H1 (cell line): ENCODE results near the gene EEPD1. TPM values are rescaled to one million over a fixed set of nuclear protein-coding genes. Genes with fewer than 3 reads are reported as not detected.

Source experiments
- CTCF ChIA-PET: fragments of 300-600 bp; sonication (Branson Sonifier 250); formaldehyde crosslinking; loops from one replicate; lab custom pipeline; 2021; ENCODE audit not compliant: partially characterized antibody; lab: Charles Lee
- POLR2A ChIA-PET: fragments of 300-600 bp; sonication (Branson Sonifier 250); formaldehyde crosslinking; loops from one replicate; lab custom pipeline; 2021; ENCODE audit warnings: inconsistent platforms; ENCODE audit not compliant: partially characterized antibody; lab: Charles Lee
- DNase-seq, 2 experiments: peaks; one replicate each; pipeline versions ENCODE4 v3.0.0 to v3.0.0-alpha.2; 2010 to 2022; ENCODE audit warnings: low spot score in 2 of 2, low read depth in 1 of 2, mixed read lengths in 1 of 2
- FAIRE-seq: peaks from 2 replicates; lab custom pipeline; 2011; peaks lifted over from hg19 to GRCh38; lab: Jason Lieb, UNC
- H2AFZ ChIP-seq: 2 replicates; pipeline ENCODE4 v1.8.1; 2012; ENCODE audit warnings: low read length, inconsistent platforms
- H2AK5ac ChIP-seq: 2 replicates; pipeline ENCODE4 v1.6.1; 2013; ENCODE audit warnings: low read depth, low read length
- H2BK120ac ChIP-seq: replicated peaks from 2 replicates; pipeline ENCODE3; 2013; ENCODE audit warnings: low read depth, low read length, inconsistent platforms
- H2BK12ac ChIP-seq: 2 replicates; pipeline ENCODE4 v1.6.1; 2013; ENCODE audit warnings: low read depth, low read length
- H2BK15ac ChIP-seq: 2 replicates; pipeline ENCODE4 v1.6.1; 2013; ENCODE audit warnings: low read length
- H2BK20ac ChIP-seq: 2 replicates; pipeline ENCODE4 v1.6.1; 2013; ENCODE audit warnings: low read length
- H2BK5ac ChIP-seq: 2 replicates; pipeline ENCODE4 v1.6.1; 2013; ENCODE audit warnings: low read depth, low read length
- H3K14ac ChIP-seq: 2 replicates; pipeline ENCODE4 v1.6.1; 2013; ENCODE audit warnings: inconsistent platforms; ENCODE audit not compliant: insufficient read length
- H3K18ac ChIP-seq: 2 replicates; pipeline ENCODE4 v1.6.1; 2013; ENCODE audit warnings: low read length; ENCODE audit errors: extremely low read depth
- H3K23ac ChIP-seq: 2 replicates; pipeline ENCODE4 v1.6.1; 2013; ENCODE audit warnings: inconsistent platforms; ENCODE audit not compliant: insufficient read length
- H3K23me2 ChIP-seq: 2 replicates; pipeline ENCODE4 v1.6.1; 2013; ENCODE audit warnings: low read depth, low read length
- H3K27ac ChIP-seq: 2 replicates; pipeline ENCODE4 v1.6.1; 2011; ENCODE audit warnings: low read depth, low read length, inconsistent platforms
- H3K27me3 ChIP-seq, 4 experiments: replicated peaks in 1 of 4; 1 replicate in 1 of 4; 2 replicates in 3 of 4; pipeline versions ENCODE4 v1.6.1 to v1.8.1; 2011 to 2013; ENCODE audit warnings: low read length in 3 of 4, mild to moderate bottlenecking in 3 of 4, inconsistent platforms in 2 of 4, mixed read lengths in 2 of 4, moderate library complexity in 1 of 4; ENCODE audit not compliant: control insufficient read depth in 3 of 4, insufficient read depth in 3 of 4; ENCODE audit errors: extremely low read depth in 1 of 4
- H3K36me3 ChIP-seq, 4 experiments: 2 replicates each; pipeline versions ENCODE4 v1.6.1 to v1.8.1; 2011 to 2013; ENCODE audit warnings: mild to moderate bottlenecking in 4 of 4, low read length in 3 of 4, moderate library complexity in 2 of 4, control low read depth in 1 of 4, inconsistent platforms in 1 of 4; ENCODE audit not compliant: insufficient read depth in 4 of 4, control insufficient read depth in 2 of 4
- H3K4ac ChIP-seq: replicated peaks from 2 replicates; pipeline ENCODE3; 2013; ENCODE audit warnings: low read length, low read depth, mixed read lengths, inconsistent platforms; ENCODE audit not compliant: insufficient read length
- H3K4me1 ChIP-seq, 4 experiments: replicated peaks in 1 of 4; 1 replicate in 1 of 4; 2 replicates in 3 of 4; pipeline versions ENCODE4 v1.6.1 to v1.8.1; 2011 to 2013; ENCODE audit warnings: low read length in 3 of 4, inconsistent platforms in 2 of 4, mixed read lengths in 1 of 4; ENCODE audit not compliant: insufficient read depth in 4 of 4, control insufficient read depth in 3 of 4
- H3K4me2 ChIP-seq, 2 experiments: 2 replicates each; pipeline versions ENCODE4 v1.6.1 to v1.8.1; 2011 to 2013; ENCODE audit warnings: low read depth in 2 of 2, low read length in 2 of 2, control low read depth in 1 of 2, inconsistent platforms in 1 of 2, mild to moderate bottlenecking in 1 of 2; ENCODE audit not compliant: insufficient read depth in 1 of 2
- H3K4me3 ChIP-seq, 4 experiments: fragments of 200-600, 300-600 bp in 1 of 4; sonication (generic), shearing (Covaris generic), sonication (Bioruptor Twin) in 1 of 4; 2 replicates each; pipeline versions ENCODE4 v1.5.1 to v1.8.1; 2011 to 2016; ENCODE audit warnings: low read length in 4 of 4, low read depth in 3 of 4, control low read depth in 2 of 4, inconsistent platforms in 2 of 4, mild to moderate bottlenecking in 2 of 4, mixed read lengths in 1 of 4, moderate library complexity in 1 of 4; ENCODE audit not compliant: insufficient read depth in 2 of 4; ENCODE audit errors: extremely low read depth in 1 of 4
- H3K56ac ChIP-seq: replicated peaks from 2 replicates; pipeline ENCODE3; 2013; ENCODE audit warnings: low read depth, mild to moderate bottlenecking, mixed read lengths, low read length, inconsistent platforms; ENCODE audit not compliant: insufficient read length
- H3K79me1 ChIP-seq: 2 replicates; pipeline ENCODE4 v1.6.1; 2013; ENCODE audit warnings: low read depth, low read length, control low read depth
- H3K79me2 ChIP-seq, 2 experiments: 2 replicates each; pipeline versions ENCODE4 v1.6.1 to v1.8.1; 2012 to 2013; ENCODE audit warnings: low read length in 2 of 2, mild to moderate bottlenecking in 2 of 2, inconsistent platforms in 1 of 2; ENCODE audit not compliant: insufficient read depth in 2 of 2, control insufficient read depth in 1 of 2
- H3K9ac ChIP-seq, 4 experiments: replicated peaks in 1 of 4; 1 replicate in 1 of 4; 2 replicates in 3 of 4; pipeline versions ENCODE4 v1.6.1 to v1.8.1; 2011 to 2013; ENCODE audit warnings: low read depth in 3 of 4, low read length in 3 of 4, control low read depth in 2 of 4, mild to moderate bottlenecking in 2 of 4, moderate library complexity in 2 of 4, inconsistent platforms in 1 of 4; ENCODE audit errors: extremely low read depth in 1 of 4
- H3K9me3 ChIP-seq, 2 experiments: 2 replicates each; pipeline versions ENCODE4 v1.6.1 to v1.8.1; 2012 to 2013; ENCODE audit warnings: mild to moderate bottlenecking in 2 of 2, moderate library complexity in 2 of 2, control low read depth in 1 of 2, inconsistent platforms in 1 of 2, low read depth in 1 of 2, low read length in 1 of 2, mixed read lengths in 1 of 2; ENCODE audit not compliant: insufficient read depth in 2 of 2
- H4K20me1 ChIP-seq, 2 experiments: replicated peaks in 1 of 2; 2 replicates each; pipeline versions ENCODE3 to v1.8.1; 2011 to 2013; ENCODE audit warnings: inconsistent platforms in 2 of 2, low read length in 2 of 2, mild to moderate bottlenecking in 1 of 2; ENCODE audit not compliant: insufficient read depth in 2 of 2, control insufficient read depth in 1 of 2
- H4K5ac ChIP-seq: 2 replicates; pipeline ENCODE4 v1.6.1; 2013; ENCODE audit warnings: low read length, low read depth, mixed read lengths, inconsistent platforms; ENCODE audit not compliant: insufficient read length
- H4K8ac ChIP-seq: 2 replicates; pipeline ENCODE4 v1.8.0; 2013; ENCODE audit warnings: mild to moderate bottlenecking, moderate library complexity, low read length, inconsistent platforms; ENCODE audit not compliant: insufficient read depth; ENCODE audit errors: extremely low read depth
- H4K91ac ChIP-seq: replicated peaks from 2 replicates; pipeline ENCODE3; 2013; ENCODE audit warnings: low read length, mixed read lengths, inconsistent platforms; ENCODE audit not compliant: insufficient read length
- HDAC6 ChIP-seq: IDR thresholded peaks from one replicate; pipeline ENCODE4 v1.7.1; 2012; ENCODE audit warnings: low read depth, mild to moderate bottlenecking, inconsistent platforms, low read length, moderate library complexity
- RXRA ChIP-seq: IDR thresholded peaks from 2 replicates; pipeline ENCODE4 v1.6.1; 2011; ENCODE audit warnings: low read depth, mild to moderate bottlenecking, low read length, moderate library complexity; ENCODE audit not compliant: insufficient read depth
- SP2 ChIP-seq: IDR thresholded peaks from 2 replicates; pipeline ENCODE4 v1.6.1; 2012; ENCODE audit warnings: mild to moderate bottlenecking, low read length, inconsistent platforms
- TCF12 ChIP-seq: IDR thresholded peaks from 2 replicates; pipeline ENCODE4 v1.6.1; 2011; ENCODE audit warnings: low read depth, mild to moderate bottlenecking, low read length
- TEAD4 ChIP-seq: IDR thresholded peaks from 2 replicates; pipeline ENCODE4 v1.6.1; 2012; ENCODE audit warnings: low read depth, low read length, inconsistent platforms, mixed read lengths
- ZNF274 ChIP-seq: IDR thresholded peaks from 2 replicates; pipeline ENCODE4 v1.7.0; 2012; ENCODE audit warnings: low read length, borderline replicate concordance; ENCODE audit errors: extremely low read depth
- WGBS, 2 experiments: shearing (Covaris generic) in 1 of 2; methylation state at CpG; one replicate each; pipeline versions ENCODE4 v1.1.6 to v1.1.7; 2013 to 2015; ENCODE audit warnings: low lambda C conversion rate in 2 of 2, mixed read lengths in 2 of 2, inconsistent platforms in 1 of 2, low coverage in 1 of 2, missing lambda C conversion rate in 1 of 2; ENCODE audit not compliant: insufficient replicate concordance in 2 of 2, insufficient coverage in 1 of 2, insufficient read length in 1 of 2; ENCODE audit errors: extremely low coverage in 1 of 2, missing lambda C conversion rate in 1 of 2; 5-methylcytosine and 5-hydroxymethylcytosine counted together
- polyA plus RNA-seq, 7 experiments: library from polyadenylated mRNA; depleted of rRNA in 3 of 7; stranded (reverse) in 5 of 7; unstranded in 2 of 7; fragments of >200 nt in 5 of 7; fragments of 200-250 nt in 2 of 7; gene quantifications; 1 replicate in 5 of 7; 2 replicates in 1 of 7; 4 replicates in 1 of 7; pipeline versions ENCODE4 v1.2.1 to v1.2.3, GENCODE V29; 2011 to 2013; ENCODE audit warnings: missing spikeins in 2 of 7, mixed read lengths in 2 of 7
- total RNA-seq: library from RNA; stranded (reverse); fragmentation: NEBNext Ultra II Directional; extraction: Animal tissue kit (Norgen Biotek cat#: 25700); gene quantifications from 2 replicates; pipeline ENCODE4 v1.2.1, GENCODE V29; 2021

EEPD1 gene
- total and polyA plus RNA-seq, 2 of the 8 experiments (the other 6 are each of a cell fraction or from before 2014, with no cell fraction given): 3.1 to 7.8 TPM

DNA sequence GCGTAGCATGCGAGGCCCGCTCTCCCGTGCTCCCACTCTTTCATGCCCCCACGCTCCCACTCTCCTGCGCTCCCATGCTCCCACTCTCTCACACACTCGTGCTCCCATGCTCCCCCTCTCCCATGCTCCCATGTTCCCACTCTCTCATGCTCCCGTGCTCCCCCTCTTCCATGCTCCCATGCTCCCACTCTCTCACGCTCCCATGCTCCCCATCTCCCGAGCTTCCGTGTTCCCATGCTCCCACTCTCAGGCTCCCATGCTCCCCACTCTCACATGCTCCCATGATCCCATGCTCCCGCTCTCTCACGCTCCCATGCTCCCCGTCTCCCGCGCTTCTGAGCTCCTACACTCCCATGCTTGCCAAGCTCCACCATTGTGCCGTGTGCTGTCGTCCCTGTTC lies 152.2 kb downstream of the EEPD1 start:
- ChIA-PET CTCF (interaction anchor here (0.7 to 2.1 kb wide), 11 partner anchors 9 to 329 kb away, joined by 3 to 13 read pairs (median 3); no protein-coding TSS in a partner anchor), POLR2A (no interaction called here)
- Histone ChIP-seq H3K27me3 (no peaks in the 10 kb centered on the region), H2BK5ac (no peak overlapping the region), H2BK120ac (no peak overlapping the region), H2BK15ac (no peak overlapping the region), H3K4me2 (no peak overlapping the region), H3K18ac (no peak overlapping the region), H4K8ac (no peak overlapping the region), H3K14ac (no peak overlapping the region), H3K56ac (no peak overlapping the region), H2BK12ac (no peak overlapping the region), H4K20me1 (peaks cover 0 to 2% of the 10 kb centered on the region in 2 experiments), H4K91ac (no peak overlapping the region), H3K4ac (no peak overlapping the region), H2AFZ (no peak overlapping the region), H3K36me3 (no peaks in the 10 kb centered on the region), H3K27ac (no peak overlapping the region), H4K5ac (no peak overlapping the region), H3K23me2 (no peaks in the 10 kb centered on the region), H2BK20ac (no peak overlapping the region), H3K9me3 (no peaks in the 10 kb centered on the region), H3K4me1 (peaks cover 0 to 9% (median 0%) of the 10 kb centered on the region in 4 experiments; a peak in 2 of 7 replicates), H2AK5ac (no peak overlapping the region), H3K4me3 (no peak overlapping the region), H3K79me2 (no peaks in the 10 kb centered on the region), H3K23ac (no peak overlapping the region), H3K9ac (no peak overlapping the region), H3K79me1 (no peaks in the 10 kb centered on the region)
- WGBS, 2 experiments: 97% methylated on average over 18 of the region's 18 CpGs; no CpG with 5 or more reads in 1 of the 2 experiments
- no peak for DNase-seq
- TF ChIP-seq ZNF274 (no peak), TEAD4 (no peak), HDAC6 (no peak), TCF12 (no peak), SP2 (no peak), RXRA (no peak)
- no peak for FAIRE-seq
